ENCODE data around the gene CDH3. TPM values are rescaled to one million over a fixed set of nuclear protein-coding genes. Genes with fewer than 3 reads are reported as not detected.
A peak's percentile ranks its signal among the peaks of the same experiment; 100 is the strongest.

The CDH3 gene
- total and polyA plus RNA-seq, 2 of the 13 experiments (the other 11 are each of a cell fraction or from before 2014, with no cell fraction given): 0.11 TPM; not detected in 1

GRCh38 chr16:68737730-68738629 is 92.9 kb downstream of the CDH3 start (continued):
- TF ChIP-seq ZHX2 (IDR thresholded peaks at IDR 0.05; ENCODE audit: low read depth): no peak
- no peak for TF ChIP-seq ZHX2 (CRISPR knock-in tag; IDR thresholded peaks at IDR 0.05; ENCODE audit: borderline replicate concordance)
- TF ChIP-seq, protein P1, sequence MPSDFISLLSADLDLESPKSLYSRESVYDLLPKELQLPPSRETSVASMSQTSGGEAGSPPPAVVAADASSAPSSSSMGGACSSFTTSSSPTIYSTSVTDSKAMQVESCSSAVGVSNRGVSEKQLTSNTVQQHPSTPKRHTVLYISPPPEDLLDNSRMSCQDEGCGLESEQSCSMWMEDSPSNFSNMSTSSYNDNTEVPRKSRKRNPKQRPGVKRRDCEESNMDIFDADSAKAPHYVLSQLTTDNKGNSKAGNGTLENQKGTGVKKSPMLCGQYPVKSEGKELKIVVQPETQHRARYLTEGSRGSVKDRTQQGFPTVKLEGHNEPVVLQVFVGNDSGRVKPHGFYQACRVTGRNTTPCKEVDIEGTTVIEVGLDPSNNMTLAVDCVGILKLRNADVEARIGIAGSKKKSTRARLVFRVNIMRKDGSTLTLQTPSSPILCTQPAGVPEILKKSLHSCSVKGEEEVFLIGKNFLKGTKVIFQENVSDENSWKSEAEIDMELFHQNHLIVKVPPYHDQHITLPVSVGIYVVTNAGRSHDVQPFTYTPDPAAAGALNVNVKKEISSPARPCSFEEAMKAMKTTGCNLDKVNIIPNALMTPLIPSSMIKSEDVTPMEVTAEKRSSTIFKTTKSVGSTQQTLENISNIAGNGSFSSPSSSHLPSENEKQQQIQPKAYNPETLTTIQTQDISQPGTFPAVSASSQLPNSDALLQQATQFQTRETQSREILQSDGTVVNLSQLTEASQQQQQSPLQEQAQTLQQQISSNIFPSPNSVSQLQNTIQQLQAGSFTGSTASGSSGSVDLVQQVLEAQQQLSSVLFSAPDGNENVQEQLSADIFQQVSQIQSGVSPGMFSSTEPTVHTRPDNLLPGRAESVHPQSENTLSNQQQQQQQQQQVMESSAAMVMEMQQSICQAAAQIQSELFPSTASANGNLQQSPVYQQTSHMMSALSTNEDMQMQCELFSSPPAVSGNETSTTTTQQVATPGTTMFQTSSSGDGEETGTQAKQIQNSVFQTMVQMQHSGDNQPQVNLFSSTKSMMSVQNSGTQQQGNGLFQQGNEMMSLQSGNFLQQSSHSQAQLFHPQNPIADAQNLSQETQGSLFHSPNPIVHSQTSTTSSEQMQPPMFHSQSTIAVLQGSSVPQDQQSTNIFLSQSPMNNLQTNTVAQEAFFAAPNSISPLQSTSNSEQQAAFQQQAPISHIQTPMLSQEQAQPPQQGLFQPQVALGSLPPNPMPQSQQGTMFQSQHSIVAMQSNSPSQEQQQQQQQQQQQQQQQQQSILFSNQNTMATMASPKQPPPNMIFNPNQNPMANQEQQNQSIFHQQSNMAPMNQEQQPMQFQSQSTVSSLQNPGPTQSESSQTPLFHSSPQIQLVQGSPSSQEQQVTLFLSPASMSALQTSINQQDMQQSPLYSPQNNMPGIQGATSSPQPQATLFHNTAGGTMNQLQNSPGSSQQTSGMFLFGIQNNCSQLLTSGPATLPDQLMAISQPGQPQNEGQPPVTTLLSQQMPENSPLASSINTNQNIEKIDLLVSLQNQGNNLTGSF (CRISPR knock-in tag; IDR thresholded peaks at IDR 0.05): no peak
- no peak for TF ChIP-seq ZNF484 (CRISPR knock-in tag; IDR thresholded peaks at IDR 0.05; ENCODE audit: borderline replicate concordance, low read depth)
- no peak for TF ChIP-seq NFIB (CRISPR knock-in tag; IDR thresholded peaks at IDR 0.05; ENCODE audit: borderline replicate concordance)
- TF ChIP-seq ZNF382 (CRISPR knock-in tag; IDR thresholded peaks at IDR 0.05; ENCODE audit: borderline replicate concordance): no peak
- no peak for TF ChIP-seq CBX2 (IDR thresholded peaks at IDR 0.05; ENCODE audit: low read depth, low read length)
- TF ChIP-seq CBX2 (CRISPR knock-in tag; IDR thresholded peaks at IDR 0.05; ENCODE audit: low read depth): no peak
- TF ChIP-seq RFX3 (CRISPR knock-in tag; IDR thresholded peaks at IDR 0.05): no peak
- TF ChIP-seq ZNF414 (CRISPR knock-in tag; IDR thresholded peaks at IDR 0.05): no peak
- peak; percentile 63; the same call in 1 of the 2 replicates for TF ChIP-seq HOXA3 (CRISPR knock-in tag; IDR thresholded peaks at IDR 0.05)
- TF ChIP-seq MTA1 (CRISPR knock-in tag; IDR thresholded peaks at IDR 0.05; ENCODE audit: borderline replicate concordance): peak; percentile 66; the same call in 1 of the 2 replicates
- TF ChIP-seq, protein P2, sequence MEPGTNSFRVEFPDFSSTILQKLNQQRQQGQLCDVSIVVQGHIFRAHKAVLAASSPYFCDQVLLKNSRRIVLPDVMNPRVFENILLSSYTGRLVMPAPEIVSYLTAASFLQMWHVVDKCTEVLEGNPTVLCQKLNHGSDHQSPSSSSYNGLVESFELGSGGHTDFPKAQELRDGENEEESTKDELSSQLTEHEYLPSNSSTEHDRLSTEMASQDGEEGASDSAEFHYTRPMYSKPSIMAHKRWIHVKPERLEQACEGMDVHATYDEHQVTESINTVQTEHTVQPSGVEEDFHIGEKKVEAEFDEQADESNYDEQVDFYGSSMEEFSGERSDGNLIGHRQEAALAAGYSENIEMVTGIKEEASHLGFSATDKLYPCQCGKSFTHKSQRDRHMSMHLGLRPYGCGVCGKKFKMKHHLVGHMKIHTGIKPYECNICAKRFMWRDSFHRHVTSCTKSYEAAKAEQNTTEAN (CRISPR knock-in tag; conservative IDR thresholded peaks at IDR 0.05): 0 out of 2 replicates have a peak, but pooled peaks have one; percentile 44
- 0 out of 2 replicates have a peak, but pooled peaks have one; percentile 36 for TF ChIP-seq SP2 (CRISPR knock-in tag; IDR thresholded peaks at IDR 0.05)
- peak; percentile 69 for TF ChIP-seq HDAC1 (CRISPR knock-in tag; IDR thresholded peaks at IDR 0.05)
- TF ChIP-seq NBN (conservative IDR thresholded peaks at IDR 0.05): no peak
